ENCODE measurements around the gene CHRM5.
A peak's percentile ranks its signal among the peaks of the same experiment; 100 is the strongest.

The CHRM5 gene, protein sequence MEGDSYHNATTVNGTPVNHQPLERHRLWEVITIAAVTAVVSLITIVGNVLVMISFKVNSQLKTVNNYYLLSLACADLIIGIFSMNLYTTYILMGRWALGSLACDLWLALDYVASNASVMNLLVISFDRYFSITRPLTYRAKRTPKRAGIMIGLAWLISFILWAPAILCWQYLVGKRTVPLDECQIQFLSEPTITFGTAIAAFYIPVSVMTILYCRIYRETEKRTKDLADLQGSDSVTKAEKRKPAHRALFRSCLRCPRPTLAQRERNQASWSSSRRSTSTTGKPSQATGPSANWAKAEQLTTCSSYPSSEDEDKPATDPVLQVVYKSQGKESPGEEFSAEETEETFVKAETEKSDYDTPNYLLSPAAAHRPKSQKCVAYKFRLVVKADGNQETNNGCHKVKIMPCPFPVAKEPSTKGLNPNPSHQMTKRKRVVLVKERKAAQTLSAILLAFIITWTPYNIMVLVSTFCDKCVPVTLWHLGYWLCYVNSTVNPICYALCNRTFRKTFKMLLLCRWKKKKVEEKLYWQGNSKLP

DNA sequence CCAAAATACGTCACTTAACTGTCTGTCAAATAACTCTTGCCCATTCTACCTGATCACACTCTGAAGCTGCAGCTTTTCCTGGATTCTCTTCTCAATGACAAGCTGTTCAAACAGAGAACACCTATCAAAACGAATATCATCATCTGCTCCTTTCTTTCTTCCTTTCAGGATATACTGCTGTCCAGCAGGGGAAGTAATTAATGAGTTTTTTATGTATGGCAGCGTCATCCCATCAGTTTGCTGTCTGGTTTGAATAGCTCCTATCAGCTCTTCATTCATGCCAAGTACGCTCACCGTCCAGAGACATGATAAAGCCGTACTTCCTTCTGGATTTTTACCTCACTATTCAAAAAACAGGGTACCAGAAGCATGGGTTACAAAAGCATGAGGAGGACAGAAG is at the start of gene CHRM5:
TSS of gene CHRM5 (plus strand) at position 274 of the 400 bp plus-strand sequence. CDS start 94,221 bp downstream, outside the sequence.
- peak; percentile 4 for DNase-seq

DNA sequence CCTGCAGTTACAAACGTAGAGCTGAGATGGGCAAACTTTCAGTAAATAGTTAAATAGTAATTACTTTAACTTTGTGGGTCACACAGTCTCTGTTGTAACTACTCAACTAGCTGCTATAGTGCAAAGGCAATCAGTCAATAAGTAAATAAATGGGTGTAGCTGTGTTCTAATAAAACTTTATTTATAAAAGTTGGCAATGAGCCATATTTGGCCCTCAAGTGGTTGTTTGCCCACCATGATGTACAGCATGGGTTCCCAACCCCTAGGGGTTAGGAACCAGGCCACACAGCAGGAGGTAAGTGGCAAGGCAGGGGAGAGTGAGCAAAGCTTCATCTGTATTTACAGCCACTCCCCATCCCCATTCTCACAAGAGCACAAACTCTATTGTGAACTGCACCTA is 44.9 kb upstream of the CHRM5 start:
- DNase-seq = no peak

DNA sequence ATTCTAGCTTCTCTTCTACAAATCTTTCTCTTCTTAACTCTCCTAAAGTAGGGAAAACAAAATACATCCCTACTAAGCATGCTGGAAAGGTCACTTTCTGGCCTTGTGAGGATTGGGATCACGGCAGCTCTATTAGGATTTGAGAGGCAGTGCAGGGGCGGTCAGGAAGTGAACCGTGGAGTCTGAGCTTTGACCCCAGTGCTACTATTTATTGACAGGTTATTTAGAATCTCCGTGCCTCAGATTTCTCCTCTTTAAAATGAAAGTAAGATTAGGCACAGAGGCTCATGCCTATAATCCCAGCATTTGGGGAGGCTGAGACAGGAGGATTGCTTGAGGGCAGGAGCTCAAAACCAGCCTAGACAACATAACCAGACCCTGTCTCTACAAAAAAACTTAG is 42.0 kb upstream of the CHRM5 start:
- no peak for DNase-seq

DNA sequence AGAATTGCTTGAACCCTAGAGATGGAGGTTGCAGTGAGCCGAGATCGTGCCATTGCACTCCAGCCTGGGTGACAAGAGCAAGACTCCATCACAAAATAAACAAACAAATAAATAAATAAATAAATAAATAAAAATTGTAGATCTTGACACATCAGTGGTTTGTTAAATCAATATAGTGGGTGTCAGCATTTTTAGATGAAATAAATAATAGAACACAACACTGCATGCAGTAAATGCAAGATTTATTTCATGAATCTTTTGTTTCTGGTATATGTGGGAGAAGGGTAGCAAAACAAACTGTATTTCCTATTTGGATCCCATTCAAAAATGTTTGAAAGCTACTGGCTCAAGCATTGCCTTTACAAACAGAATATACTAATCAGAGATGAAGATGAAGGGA is 35.6 kb upstream of the CHRM5 start:
- no peak for DNase-seq

DNA sequence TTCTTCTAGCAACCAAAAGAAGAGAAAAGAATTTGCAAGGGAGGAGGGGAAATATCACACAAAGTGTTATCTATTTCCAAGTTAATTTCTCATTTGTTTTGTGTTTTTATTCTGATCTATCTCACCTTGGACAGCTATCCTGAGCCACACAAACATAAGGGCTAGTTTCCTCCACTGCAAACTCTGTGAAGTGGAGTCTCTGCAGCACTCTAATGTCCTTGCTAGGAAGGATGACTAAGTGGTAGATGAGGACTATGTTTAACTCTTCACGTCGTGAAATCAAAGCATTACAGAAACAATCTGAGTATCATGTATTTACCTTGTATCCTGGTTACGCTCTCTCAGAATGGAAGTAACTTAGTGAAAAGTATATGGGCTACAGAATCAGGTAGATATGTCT is 33.9 kb upstream of the CHRM5 start:
- DNase-seq = no peak

- no peak for DNase-seq
These were observed 33.4 kb upstream of the CHRM5 start for GRCh38 chr15:33934921-33935320.

DNA sequence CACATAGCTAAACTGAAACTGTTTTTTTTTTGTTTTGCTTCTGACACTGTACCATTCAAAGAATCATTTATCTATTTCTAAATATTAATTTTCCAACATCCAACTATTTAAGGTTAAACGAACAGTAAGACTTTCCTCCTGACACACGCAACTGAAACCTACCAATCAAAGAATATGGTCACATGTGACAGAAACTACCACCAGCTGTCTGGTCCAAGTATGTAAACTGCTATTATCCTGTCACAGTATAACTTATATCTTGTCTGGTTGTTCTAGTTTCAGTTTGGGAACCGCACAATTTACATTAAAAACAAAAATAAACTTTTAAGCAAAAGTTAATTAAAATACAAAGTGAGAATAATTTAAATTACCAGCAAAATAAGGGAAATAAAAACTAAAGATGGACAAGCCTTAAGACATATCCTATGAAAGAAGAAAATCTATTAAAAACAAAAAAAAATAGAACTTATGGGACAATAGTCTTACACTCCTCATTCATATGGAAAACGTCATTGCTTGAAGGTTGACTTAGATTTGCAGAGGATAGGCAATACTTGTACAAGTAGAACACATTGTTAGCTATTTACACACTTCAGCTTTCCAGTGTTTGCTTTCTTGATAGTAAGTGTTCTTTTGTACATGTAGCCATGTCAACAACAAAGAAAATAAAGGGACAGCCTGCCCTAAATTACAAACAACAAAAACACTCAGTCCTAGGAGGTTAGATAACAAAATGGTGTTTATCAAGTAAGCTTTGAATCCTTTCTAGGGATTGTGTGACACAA is 26.8 kb upstream of the CHRM5 start:
- no peak for DNase-seq

- DNase-seq = no peak
These were observed 22.1 kb upstream of the CHRM5 start for GRCh38 chr15:33946152-33946551.

- DNase-seq = no peak
These were observed 12.4 kb upstream of the CHRM5 start for GRCh38 chr15:33955945-33956344.

DNA sequence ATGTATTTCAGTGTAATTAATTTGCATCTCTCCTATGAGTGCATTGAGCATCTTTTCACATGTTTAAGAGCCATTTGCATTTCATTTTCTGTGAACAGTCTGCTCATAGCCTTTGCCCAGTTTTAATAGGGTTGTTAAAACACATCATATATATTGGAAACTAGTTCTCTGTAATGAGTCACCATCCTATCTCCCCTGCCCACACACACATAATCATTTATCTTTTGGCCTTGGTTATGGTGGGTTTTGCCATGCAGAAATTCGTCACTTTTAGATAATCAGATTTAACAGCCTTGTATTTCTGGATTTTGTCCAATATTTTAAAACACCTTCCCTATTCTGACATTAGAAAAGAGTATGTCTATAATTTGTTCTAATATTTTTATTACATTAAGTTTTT is 11.9 kb upstream of the CHRM5 start:
- no peak for DNase-seq

- no peak for DNase-seq
These were observed 8.3 kb upstream of the CHRM5 start for GRCh38 chr15:33959844-33960548.

- DNase-seq = no peak
These were observed 7.8 kb upstream of the CHRM5 start for GRCh38 chr15:33960549-33960935.

- peak; percentile 30 for DNase-seq
These were observed 4.2 kb upstream of the CHRM5 start for GRCh38 chr15:33963831-33964664.

GRCh38 chr15:33964665-33965040 is 3.6 kb upstream of the CHRM5 start:
- DNase-seq = no peak

DNA sequence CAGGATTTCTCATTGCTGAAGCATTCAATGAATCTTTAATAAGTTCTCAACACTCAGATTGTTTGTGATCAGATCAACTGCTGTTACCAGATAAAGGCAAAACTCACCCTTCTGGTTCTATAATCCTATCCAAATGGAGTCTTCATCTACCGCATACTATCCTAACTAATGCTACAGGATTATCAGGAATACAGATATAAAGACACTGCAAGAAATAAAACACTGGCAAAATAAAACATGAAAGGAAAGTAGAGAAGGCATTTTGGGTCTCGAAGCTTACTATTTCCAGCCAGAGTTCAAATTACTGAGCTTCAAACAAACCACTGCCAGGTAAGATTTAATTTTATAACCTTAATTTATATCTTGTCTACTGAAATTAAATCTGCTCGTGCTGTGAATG is 524 bp downstream of the CHRM5 start:
- DNase-seq = no peak

- DNase-seq = no peak
These were observed 3.5 kb downstream of the CHRM5 start for GRCh38 chr15:33971811-33972210.

GRCh38 chr15:33975022-33975565 is 6.8 kb downstream of the CHRM5 start:
- no peak for DNase-seq

GRCh38 chr15:33980159-33980558 is 11.9 kb downstream of the CHRM5 start:
- DNase-seq = no peak

DNA sequence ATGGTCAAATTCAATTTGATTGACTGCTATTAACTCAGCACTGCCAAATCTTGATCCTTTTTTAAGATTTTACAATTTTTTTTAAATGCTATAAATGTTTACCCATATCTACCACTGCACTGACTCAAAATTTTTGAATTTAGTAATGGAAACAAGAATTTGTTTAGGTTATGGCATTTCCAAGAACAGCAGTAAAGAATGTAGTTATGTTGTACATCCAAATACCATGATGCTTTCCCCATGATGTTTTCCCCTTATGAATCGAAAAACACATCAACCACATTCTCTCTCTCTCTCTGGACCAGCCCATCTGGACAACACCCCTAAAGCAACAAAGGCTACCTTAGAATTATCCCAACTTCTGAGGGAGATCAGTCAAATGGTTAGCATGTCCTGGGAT is 14.2 kb downstream of the CHRM5 start:
- DNase-seq = no peak

- no peak for DNase-seq
These were observed 17.0 kb downstream of the CHRM5 start for GRCh38 chr15:33985287-33985686.

DNA sequence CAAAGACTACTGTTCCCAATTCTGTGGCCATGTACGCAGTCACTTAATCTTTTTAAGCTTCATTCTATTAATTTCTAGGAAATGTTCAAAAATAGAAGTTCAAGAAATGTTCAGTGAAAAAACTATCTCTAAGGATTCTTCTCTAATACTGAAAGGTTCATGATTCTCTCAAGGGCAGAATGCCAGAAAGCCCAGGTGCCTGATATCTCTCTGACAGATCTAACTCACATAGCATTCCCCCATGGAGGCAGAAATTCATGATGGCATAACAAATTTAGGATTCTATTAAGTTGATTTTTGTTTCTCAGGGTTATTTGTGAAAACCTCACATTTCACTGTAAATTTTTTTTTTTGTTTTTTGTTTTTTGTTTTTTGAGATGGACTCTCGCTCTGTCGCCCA is 17.5 kb downstream of the CHRM5 start:
- DNase-seq = no peak

DNA sequence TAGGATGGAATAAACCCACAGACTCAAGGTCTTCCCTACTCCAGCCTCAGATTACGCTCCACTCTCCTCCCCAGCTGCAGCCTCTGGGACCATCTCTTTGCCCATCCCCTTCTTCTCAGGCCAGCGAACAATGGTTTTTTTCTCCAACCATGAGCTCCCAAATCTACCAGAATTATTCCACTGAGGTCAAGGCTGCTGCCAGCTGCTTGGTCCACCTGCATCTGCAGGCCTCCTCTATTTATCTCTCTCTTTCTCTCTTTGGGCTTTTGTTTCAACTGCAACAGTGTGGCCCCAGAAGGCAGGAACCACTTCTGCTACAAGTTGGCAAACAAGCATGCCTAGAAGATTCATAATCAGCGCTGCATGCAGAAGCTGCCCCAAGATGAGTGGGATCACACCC is 19.1 kb downstream of the CHRM5 start:
- DNase-seq = no peak

All from NCI-H1105 treated with DMSO at 0.1 percent for 48 hours (cell line).